CD4-positive, alpha-beta memory T cell (primary cell): ENCODE data around the gene FOXN4. TPM values are rescaled to one million over a fixed set of nuclear protein-coding genes. Genes with fewer than 3 reads are reported as not detected.
A peak's percentile ranks its signal among the peaks of the same experiment; 100 is the strongest.

Experiments used
- CTCF ChIA-PET: fragments of 350-600 bp; sonication (Branson Sonifier 250); formaldehyde crosslinking; loops from one replicate; lab custom pipeline; 2021; ENCODE audit warnings: inconsistent platforms; ENCODE audit not compliant: partially characterized antibody; lab: Charles Lee
- POLR2A ChIA-PET: fragments of 350-600 bp; sonication (Branson Sonifier 250); formaldehyde crosslinking; loops from one replicate; lab custom pipeline; 2021; ENCODE audit not compliant: partially characterized antibody; lab: Charles Lee
- DNase-seq, 5 donors: peaks; one replicate each; pipeline versions ENCODE4 v3.0.0 to v3.0.0-alpha.2; 2020 to 2022; ENCODE audit warnings: mixed read lengths in 1 of 5
- H3K27ac ChIP-seq: one replicate; pipeline ENCODE4 v1.7.0; 2013; ENCODE audit warnings: low read depth, low read length
- H3K27me3 ChIP-seq: 2 replicates; pipeline ENCODE4 v1.7.0; 2013; ENCODE audit warnings: mild to moderate bottlenecking, low read length, moderate library complexity; ENCODE audit not compliant: insufficient read depth
- H3K36me3 ChIP-seq: 2 replicates; pipeline ENCODE4 v1.7.0; 2013; ENCODE audit warnings: mild to moderate bottlenecking, low read length, moderate library complexity; ENCODE audit not compliant: insufficient read depth
- H3K4me1 ChIP-seq: 2 replicates; pipeline ENCODE4 v1.7.0; 2013; ENCODE audit warnings: mild to moderate bottlenecking, low read length, moderate library complexity; ENCODE audit not compliant: insufficient read depth
- H3K4me3 ChIP-seq, 2 donors: one replicate each; pipeline ENCODE4 v1.7.0; 2013; ENCODE audit warnings: low read length in 2 of 2, mild to moderate bottlenecking in 1 of 2
- H3K9me3 ChIP-seq, 2 donors: one replicate each; pipeline ENCODE4 v1.7.0; 2013; ENCODE audit warnings: low read length in 2 of 2, control low read depth in 1 of 2; ENCODE audit not compliant: control insufficient read depth in 1 of 2
- H3K27ac Mint-ChIP-seq, 7 donors: one replicate each; pipeline ENCODE4 v1.8.0; 2020 to 2021; ENCODE audit warnings: mixed read lengths in 7 of 7, mild to moderate bottlenecking in 6 of 7, inconsistent platforms in 3 of 7, moderate library complexity in 3 of 7
- H3K27me3 Mint-ChIP-seq, 2 donors: one replicate each; pipeline ENCODE4 v1.8.0; 2020 to 2021; ENCODE audit warnings: mixed read lengths in 2 of 2
- H3K36me3 Mint-ChIP-seq, 2 donors: one replicate each; pipeline ENCODE4 v1.8.0; 2020 to 2021; ENCODE audit warnings: mixed read lengths in 2 of 2, inconsistent platforms in 1 of 2, mild to moderate bottlenecking in 1 of 2
- H3K4me1 Mint-ChIP-seq, 4 donors: one replicate each; pipeline ENCODE4 v1.8.0; 2020 to 2021; ENCODE audit warnings: mixed read lengths in 4 of 4, mild to moderate bottlenecking in 1 of 4
- H3K4me3 Mint-ChIP-seq, 8 donors: one replicate each; pipeline ENCODE4 v1.8.0; 2020 to 2021; ENCODE audit warnings: mixed read lengths in 8 of 8, mild to moderate bottlenecking in 7 of 8, moderate library complexity in 6 of 8, inconsistent platforms in 3 of 8
- H3K9me3 Mint-ChIP-seq, 8 donors: one replicate each; pipeline ENCODE4 v1.8.0; 2020 to 2021; ENCODE audit warnings: mixed read lengths in 8 of 8, mild to moderate bottlenecking in 5 of 8, inconsistent platforms in 3 of 8, moderate library complexity in 1 of 8
- intact Hi-C: fragments of 100-400 bp; cut with micrococcal nuclease; formaldehyde crosslinking; loops from one replicate; pipeline ENCODE4 v1.15.1; 2023
- polyA plus RNA-seq, 2 donors: library from polyadenylated mRNA; unstranded; fragments of 300-500 nt; fragmentation: Illumina TruSeq; gene quantifications; one replicate each; pipeline ENCODE4 v1.2.3, GENCODE V29; 2021
- total RNA-seq, 2 experiments: library from RNA; stranded (reverse); gene quantifications; one replicate each; pipeline ENCODE4 v1.2.3, GENCODE V29; 2021

FOXN4 gene
- total and polyA plus RNA-seq, 4 experiments from 2014 or later = not detected

GRCh38 chr12:109304485-109304884 lies 4.6 kb downstream of the FOXN4 start:
- intact Hi-C loops = no loop called here
- Mint-ChIP-seq H3K27me3 (peaks cover 33 to 46% of the 10 kb centered on the region in 2 donors), H3K4me1 (peaks cover 0 to 4% (median 2%) of the 10 kb centered on the region in 4 donors), H3K27ac (no peak overlapping the region), H3K9me3 (peaks cover 0 to 2% (median 0%) of the 10 kb centered on the region in 8 donors), H3K4me3 (no peak overlapping the region), H3K36me3 (no peaks in the 10 kb centered on the region)
- Histone ChIP-seq H3K36me3 (no peaks in the 10 kb centered on the region), H3K27ac (no peak overlapping the region), H3K27me3 (peaks cover 11% of the 10 kb centered on the region), H3K4me3 (no peak overlapping the region), H3K9me3 (no peaks in the 10 kb centered on the region), H3K4me1 (no peaks in the 10 kb centered on the region)
- ChIA-PET POLR2A (no interaction called here), CTCF (no interaction called here)
- no peak for DNase-seq

DNA sequence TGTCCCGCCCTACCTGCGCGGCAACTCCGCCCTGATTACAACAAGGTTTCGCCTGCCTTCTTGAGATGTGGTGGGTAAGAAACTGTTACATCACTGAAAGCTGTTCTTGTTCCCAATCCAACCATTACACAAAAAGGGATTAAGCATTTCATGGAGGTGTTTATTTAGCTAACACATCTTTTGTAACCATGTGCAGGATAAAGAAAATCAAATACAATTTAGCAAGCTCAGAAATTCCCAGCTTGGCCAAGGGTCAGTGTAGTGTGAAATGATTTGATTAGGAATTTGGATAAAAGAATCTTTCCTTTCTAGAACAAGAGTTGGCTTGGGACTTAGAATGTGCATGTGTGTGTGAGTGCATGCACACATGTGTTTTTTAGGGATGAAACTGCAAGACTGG lies 6.3 kb downstream of the FOXN4 start:
- no peak overlapping the region for H3K4me3 ChIP-seq
- H3K36me3 ChIP-seq = no peaks in the 10 kb centered on the region
- no peaks in the 10 kb centered on the region for H3K4me1 Mint-ChIP-seq
- H3K4me1 ChIP-seq = no peaks in the 10 kb centered on the region
- ChIA-PET POLR2A (no interaction called here), CTCF (no interaction called here)
- peaks cover 3% of the 10 kb centered on the region for H3K27me3 ChIP-seq
- no peaks in the 10 kb centered on the region for H3K9me3 ChIP-seq
- no peak overlapping the region for H3K27ac Mint-ChIP-seq
- intact Hi-C loops = no loop called here
- H3K4me3 Mint-ChIP-seq = no peak overlapping the region
- no peak overlapping the region for H3K27ac ChIP-seq
- no peak for DNase-seq
- H3K27me3 Mint-ChIP-seq = peaks cover 24 to 35% of the 10 kb centered on the region in 2 donors
- H3K36me3 Mint-ChIP-seq = no peaks in the 10 kb centered on the region
- H3K9me3 Mint-ChIP-seq = peaks cover 0 to 2% (median 0%) of the 10 kb centered on the region in 8 donors

DNA sequence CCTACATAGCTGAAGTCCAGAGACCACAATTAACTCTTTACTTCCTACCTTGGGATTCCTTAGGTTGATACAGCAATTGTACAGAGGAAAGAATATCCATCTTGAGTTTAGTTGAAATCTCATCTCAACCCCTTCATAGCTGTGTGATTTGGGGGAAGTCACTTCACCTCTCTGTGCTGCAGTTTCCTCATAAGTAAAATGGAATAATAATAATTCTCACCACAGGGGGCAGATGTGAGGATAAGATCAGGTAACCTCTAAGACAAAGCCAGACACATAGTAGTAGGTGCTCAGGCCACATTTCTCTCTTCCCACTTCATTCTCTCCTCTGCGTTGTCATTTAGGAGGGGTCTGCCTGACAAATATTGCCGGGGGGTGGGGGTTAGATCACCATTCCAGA lies 6.7 kb downstream of the FOXN4 start:
- intact Hi-C loops = no loop called here
- ChIA-PET POLR2A (no interaction called here), CTCF (no interaction called here)
- Histone ChIP-seq H3K9me3 (no peaks in the 10 kb centered on the region), H3K27me3 (no peaks in the 10 kb centered on the region), H3K4me1 (no peaks in the 10 kb centered on the region), H3K4me3 (no peak overlapping the region), H3K36me3 (no peaks in the 10 kb centered on the region), H3K27ac (no peak overlapping the region)
- Mint-ChIP-seq H3K4me3 (no peak overlapping the region), H3K4me1 (no peaks in the 10 kb centered on the region), H3K27me3 (peaks cover 20 to 31% of the 10 kb centered on the region in 2 donors), H3K27ac (no peak overlapping the region), H3K36me3 (no peaks in the 10 kb centered on the region), H3K9me3 (no peaks in the 10 kb centered on the region)
- DNase-seq = no peak

DNA sequence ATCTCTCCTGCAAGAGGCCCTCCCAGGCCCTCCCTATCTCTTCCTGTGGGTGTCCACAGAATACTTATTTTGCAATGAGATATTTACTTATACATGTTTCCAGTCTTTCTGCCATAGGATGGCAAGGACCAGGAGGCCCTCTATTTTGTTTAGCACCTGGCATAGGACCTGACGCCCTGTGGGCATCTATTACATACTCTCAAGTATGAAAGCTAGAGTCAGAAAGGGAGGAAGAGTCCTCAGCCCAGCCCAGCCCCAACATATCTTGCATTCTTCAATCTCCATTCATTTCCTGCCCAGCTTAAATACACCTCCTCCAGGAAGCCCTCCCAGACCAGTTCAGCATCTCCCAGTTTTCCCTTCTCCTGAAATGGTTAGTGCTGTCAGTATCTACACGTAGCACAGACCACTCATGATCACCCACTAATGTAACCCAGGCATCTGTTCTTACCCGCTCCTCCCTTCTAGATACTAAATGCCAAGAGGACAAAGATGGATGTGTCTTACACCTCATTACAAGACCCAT lies 7.4 kb downstream of the FOXN4 start:
- CTCF ChIA-PET = no interaction called here

GRCh38 chr12:109299849-109300248 lies 9.2 kb downstream of the FOXN4 start:
- Histone ChIP-seq H3K27me3 (no peaks in the 10 kb centered on the region), H3K4me3 (no peak overlapping the region), H3K9me3 (no peaks in the 10 kb centered on the region), H3K36me3 (no peaks in the 10 kb centered on the region), H3K4me1 (no peaks in the 10 kb centered on the region), H3K27ac (no peak overlapping the region)
- DNase-seq = no peak
- Mint-ChIP-seq H3K9me3 (no peaks in the 10 kb centered on the region), H3K27me3 (peaks cover 10 to 29% of the 10 kb centered on the region in 2 donors), H3K4me3 (no peak overlapping the region), H3K4me1 (no peaks in the 10 kb centered on the region), H3K27ac (no peak overlapping the region), H3K36me3 (no peaks in the 10 kb centered on the region)
- CTCF ChIA-PET = no interaction called here
- intact Hi-C loops = no loop called here
- POLR2A ChIA-PET = no interaction called here

More for the DNA sequence above, 7.4 kb downstream of the FOXN4 start:
- Histone ChIP-seq H3K9me3 (no peaks in the 10 kb centered on the region), H3K27ac (no peak overlapping the region), H3K4me1 (no peaks in the 10 kb centered on the region), H3K4me3 (no peak overlapping the region), H3K27me3 (no peaks in the 10 kb centered on the region), H3K36me3 (no peaks in the 10 kb centered on the region)
- DNase-seq = no peak
- peaks cover 18 to 30% of the 10 kb centered on the region in 2 donors for H3K27me3 Mint-ChIP-seq
- POLR2A ChIA-PET = no interaction called here
- no peaks in the 10 kb centered on the region for H3K4me1 Mint-ChIP-seq
- H3K4me3 Mint-ChIP-seq = no peak overlapping the region
- H3K36me3 Mint-ChIP-seq = no peaks in the 10 kb centered on the region
- peak overlapping the region in 2 of 7 donors; percentile 12 to 68 for H3K27ac Mint-ChIP-seq
- intact Hi-C loops = no loop called here
- no peaks in the 10 kb centered on the region for H3K9me3 Mint-ChIP-seq

GRCh38 chr12:109296431-109296830 lies 12.7 kb downstream of the FOXN4 start:
- Mint-ChIP-seq H3K27me3 (peaks cover 3 to 23% of the 10 kb centered on the region in 2 donors), H3K4me3 (no peak overlapping the region), H3K27ac (peak overlapping the region in 1 of 7 donors; percentile 43), H3K36me3 (no peaks in the 10 kb centered on the region), H3K9me3 (no peaks in the 10 kb centered on the region), H3K4me1 (no peaks in the 10 kb centered on the region)
- no peak overlapping the region for H3K27ac ChIP-seq
- CTCF ChIA-PET = no interaction called here
- no peaks in the 10 kb centered on the region for H3K9me3 ChIP-seq
- H3K36me3 ChIP-seq = no peaks in the 10 kb centered on the region
- no peaks in the 10 kb centered on the region for H3K27me3 ChIP-seq
- intact Hi-C loops = no loop called here
- H3K4me3 ChIP-seq = no peak overlapping the region
- no peak for DNase-seq
- H3K4me1 ChIP-seq = no peaks in the 10 kb centered on the region
- POLR2A ChIA-PET = no interaction called here

- H3K36me3 ChIP-seq = no peaks in the 10 kb centered on the region
- Mint-ChIP-seq H3K27ac (peak overlapping the region in 1 of 7 donors; percentile 43), H3K4me3 (no peak overlapping the region), H3K36me3 (no peaks in the 10 kb centered on the region), H3K4me1 (no peaks in the 10 kb centered on the region), H3K9me3 (no peaks in the 10 kb centered on the region), H3K27me3 (peaks cover 3 to 26% of the 10 kb centered on the region in 2 donors)
- no peaks in the 10 kb centered on the region for H3K9me3 ChIP-seq
- no peaks in the 10 kb centered on the region for H3K4me1 ChIP-seq
- H3K4me3 ChIP-seq = no peak overlapping the region
- no peaks in the 10 kb centered on the region for H3K27me3 ChIP-seq
- H3K27ac ChIP-seq = no peak overlapping the region
- ChIA-PET CTCF (no interaction called here), POLR2A (no interaction called here)
- intact Hi-C loops = no loop called here
- DNase-seq = no peak
These were observed 13.2 kb downstream of the FOXN4 start for GRCh38 chr12:109295764-109296425.
